DMS114 treated with DMSO at 0.1 percent for 48 hours (cell line): ENCODE measurements around the gene STXBP1.
A peak's percentile ranks its signal among the peaks of the same experiment; 100 is the strongest.
"Not testable (repeated sequence)": the region's sequence is repeated elsewhere in the genome, so short reads cannot be mapped to it uniquely, and the experiment has no call there.

Source experiments
- DNase-seq: peaks from one replicate; lab custom pipeline; 2025; ENCODE audit not compliant: unreplicated experiment; lab: John Stamatoyannopoulos, UW

The STXBP1 gene

GRCh38 chr9:127577194-127577593, 34.9 kb upstream of the STXBP1 start:
- not testable (repeated sequence) for DNase-seq

- no peak for DNase-seq
Observed at GRCh38 chr9:127578627-127578951, 33.5 kb upstream of the STXBP1 start.

GRCh38 chr9:127578952-127579853, 32.9 kb upstream of the STXBP1 start:
- no peak for DNase-seq

GRCh38 chr9:127580366-127580765, 31.7 kb upstream of the STXBP1 start:
- no peak for DNase-seq

- no peak for DNase-seq
Observed at GRCh38 chr9:127580879-127581475, 31.1 kb upstream of the STXBP1 start.

- DNase-seq: not testable (repeated sequence)
Observed at GRCh38 chr9:127584474-127584805, 27.6 kb upstream of the STXBP1 start.

GRCh38 chr9:127585161-127585819, 26.8 kb upstream of the STXBP1 start:
- DNase-seq: no peak

GRCh38 chr9:127586096-127586495, 26.0 kb upstream of the STXBP1 start:
- DNase-seq: no peak

GRCh38 chr9:127586537-127586936, 25.5 kb upstream of the STXBP1 start:
- peak; percentile 52 for DNase-seq

GRCh38 chr9:127587966-127588365, 24.1 kb upstream of the STXBP1 start:
- no peak for DNase-seq

GRCh38 chr9:127588740-127589506, 23.2 kb upstream of the STXBP1 start:
- DNase-seq: no peak

GRCh38 chr9:127589955-127590370, 22.1 kb upstream of the STXBP1 start:
- DNase-seq: peak; percentile 49

- no peak for DNase-seq
Observed at GRCh38 chr9:127595611-127596010, 16.5 kb upstream of the STXBP1 start.

- no peak for DNase-seq
Observed at GRCh38 chr9:127598839-127599549, 13.1 kb upstream of the STXBP1 start.

GRCh38 chr9:127599550-127599891, 12.6 kb upstream of the STXBP1 start:
- no peak for DNase-seq

- DNase-seq: no peak
Observed at GRCh38 chr9:127603226-127603625, 8.9 kb upstream of the STXBP1 start.

GRCh38 chr9:127606043-127606442, 6.0 kb upstream of the STXBP1 start:
- DNase-seq: no peak

GRCh38 chr9:127608104-127608966, 3.7 kb upstream of the STXBP1 start:
- DNase-seq: peak; percentile 15

GRCh38 chr9:127611603-127611898, 526 bp upstream of the STXBP1 start:
- peak; percentile 22 for DNase-seq

- DNase-seq: peak; percentile 8
Observed at GRCh38 chr9:127612939-127613582, 984 bp downstream of the STXBP1 start.
